Neural cell (in vitro differentiated cells): Measurements from ENCODE around the gene CDK11A. TPM values are rescaled to one million over a fixed set of nuclear protein-coding genes. Genes with fewer than 3 reads are reported as not detected.

Source experiments
- H2AFZ ChIP-seq: fragments of 200-600, 300-800 bp; sonication (generic), shearing (Covaris generic); 2 replicates; pipeline ENCODE4 v1.6.0; 2014; ENCODE audit warnings: low read depth, mild to moderate bottlenecking, antibody characterized with exemption, low read length, moderate library complexity
- H3F3A ChIP-seq: fragments of 200-600 bp; shearing (Covaris generic); 2 replicates; pipeline ENCODE4 v1.6.1; 2016; ENCODE audit warnings: mild to moderate bottlenecking, moderate library complexity, mixed read lengths, antibody characterized with exemption, low read length; ENCODE audit not compliant: insufficient read depth, poor library complexity, severe bottlenecking
- H3K27ac ChIP-seq: fragments of 200-600, 300-800 bp; sonication (generic), shearing (Covaris generic); 2 replicates; pipeline ENCODE4 v1.5.1; 2014; ENCODE audit warnings: mild to moderate bottlenecking, low read length, moderate library complexity
- H3K27me3 ChIP-seq: fragments of 300-800, 200-600 bp; sonication (generic), shearing (Covaris generic); 2 replicates; pipeline ENCODE4 v1.6.0; 2014; ENCODE audit warnings: mild to moderate bottlenecking, low read depth, low read length, moderate library complexity; ENCODE audit not compliant: insufficient read depth
- H3K36me3 ChIP-seq: fragments of 300-800, 200-600 bp; sonication (generic), shearing (Covaris generic); 2 replicates; pipeline ENCODE4 v1.5.1; 2014; ENCODE audit warnings: mild to moderate bottlenecking, antibody characterized with exemption, low read length, moderate library complexity; ENCODE audit not compliant: insufficient read depth
- H3K4me2 ChIP-seq: fragments of 300-800, 200-600 bp; sonication (generic), shearing (Covaris generic); 2 replicates; pipeline ENCODE4 v1.6.0; 2014; ENCODE audit warnings: mild to moderate bottlenecking, low read length
- H3K4me3 ChIP-seq: fragments of 300-800, 200-600 bp; sonication (generic), shearing (Covaris generic); 2 replicates; pipeline ENCODE4 v1.5.1; 2014; ENCODE audit warnings: mild to moderate bottlenecking, low read length, moderate library complexity
- H3K79me2 ChIP-seq: fragments of 200-600 bp; shearing (Covaris generic); replicated peaks from 2 replicates; pipeline ENCODE4 v1.6.0; 2014; ENCODE audit warnings: mild to moderate bottlenecking, low read length, moderate library complexity; ENCODE audit not compliant: insufficient read depth
- H3K9ac ChIP-seq: fragments of 300-800, 200-600 bp; sonication (generic), shearing (Covaris generic); 2 replicates; pipeline ENCODE4 v1.6.1; 2016; ENCODE audit warnings: mild to moderate bottlenecking, low read length, mixed read lengths
- H3K9me2 ChIP-seq: fragments of 200-600 bp; shearing (Covaris generic); 2 replicates; pipeline ENCODE4 v1.6.1; 2016; ENCODE audit warnings: mild to moderate bottlenecking, low read length, mixed read lengths; ENCODE audit not compliant: insufficient read depth
- H3K9me3 ChIP-seq: fragments of 200-600, 300-800 bp; sonication (generic), shearing (Covaris generic); 2 replicates; pipeline ENCODE4 v1.6.1; 2016; ENCODE audit warnings: mild to moderate bottlenecking, mixed run types, low read length, moderate library complexity, mixed read lengths
- H4K20me1 ChIP-seq: fragments of 200-600 bp; shearing (Covaris generic); 2 replicates; pipeline ENCODE4 v1.6.1; 2016; ENCODE audit warnings: mild to moderate bottlenecking, mixed run types; ENCODE audit not compliant: insufficient read depth
- EP300 ChIP-seq: fragments of 450-650 bp; conservative IDR thresholded peaks from 2 replicates; pipeline ENCODE4 v1.6.1; 2014; ENCODE audit warnings: antibody characterized with exemption, mild to moderate bottlenecking, moderate library complexity; ENCODE audit not compliant: poor library complexity, severe bottlenecking
- EZH2 ChIP-seq: fragments of 200-600, 300-800 bp; shearing (Covaris generic), sonication (generic); IDR thresholded peaks from 2 replicates; pipeline ENCODE4 v1.6.1; 2014; ENCODE audit warnings: antibody characterized with exemption, low read length, borderline replicate concordance, mild to moderate bottlenecking; ENCODE audit not compliant: insufficient read depth, poor library complexity, severe bottlenecking
- MXI1 ChIP-seq: fragments of 450-650 bp; conservative IDR thresholded peaks from 2 replicates; pipeline ENCODE4 v1.6.1; 2014; ENCODE audit warnings: antibody characterized with exemption, mild to moderate bottlenecking; ENCODE audit not compliant: poor library complexity, severe bottlenecking
- POLR2AphosphoS5 ChIP-seq: IDR thresholded peaks from 2 replicates; pipeline ENCODE4 v1.6.1; 2012
- RAD21 ChIP-seq: fragments of 450-650 bp; conservative IDR thresholded peaks from 2 replicates; pipeline ENCODE4 v1.6.1; 2014; ENCODE audit warnings: antibody characterized with exemption, mild to moderate bottlenecking, moderate library complexity
- SMC3 ChIP-seq: fragments of 450-650 bp; conservative IDR thresholded peaks from 2 replicates; pipeline ENCODE4 v1.6.1; 2014; ENCODE audit warnings: antibody characterized with exemption, mild to moderate bottlenecking, moderate library complexity; ENCODE audit not compliant: poor library complexity
- TAF1 ChIP-seq: IDR thresholded peaks from 2 replicates; pipeline ENCODE4 v1.6.1; 2012; ENCODE audit warnings: low read depth
- polyA plus RNA-seq: library from polyadenylated mRNA; depleted of rRNA; stranded (reverse); fragments of >200 nt; gene quantifications from 2 replicates; pipeline ENCODE4 v1.2.3, GENCODE V29; 2014
- TF ChIP-seq, protein P1 (sequence below): fragments of 450-650 bp; IDR thresholded peaks from 2 replicates; pipeline ENCODE4 v1.5.1; 2014; ENCODE audit warnings: antibody characterized with exemption, mild to moderate bottlenecking, moderate library complexity; ENCODE audit not compliant: poor library complexity, severe bottlenecking
- TF ChIP-seq, protein P2 (sequence below): IDR thresholded peaks from 2 replicates; pipeline ENCODE4 v1.6.1; 2012; ENCODE audit warnings: borderline replicate concordance

The CDK11A gene
- polyA plus RNA-seq, 1 donor from 2014 or later, result 20.2 TPM

DNA sequence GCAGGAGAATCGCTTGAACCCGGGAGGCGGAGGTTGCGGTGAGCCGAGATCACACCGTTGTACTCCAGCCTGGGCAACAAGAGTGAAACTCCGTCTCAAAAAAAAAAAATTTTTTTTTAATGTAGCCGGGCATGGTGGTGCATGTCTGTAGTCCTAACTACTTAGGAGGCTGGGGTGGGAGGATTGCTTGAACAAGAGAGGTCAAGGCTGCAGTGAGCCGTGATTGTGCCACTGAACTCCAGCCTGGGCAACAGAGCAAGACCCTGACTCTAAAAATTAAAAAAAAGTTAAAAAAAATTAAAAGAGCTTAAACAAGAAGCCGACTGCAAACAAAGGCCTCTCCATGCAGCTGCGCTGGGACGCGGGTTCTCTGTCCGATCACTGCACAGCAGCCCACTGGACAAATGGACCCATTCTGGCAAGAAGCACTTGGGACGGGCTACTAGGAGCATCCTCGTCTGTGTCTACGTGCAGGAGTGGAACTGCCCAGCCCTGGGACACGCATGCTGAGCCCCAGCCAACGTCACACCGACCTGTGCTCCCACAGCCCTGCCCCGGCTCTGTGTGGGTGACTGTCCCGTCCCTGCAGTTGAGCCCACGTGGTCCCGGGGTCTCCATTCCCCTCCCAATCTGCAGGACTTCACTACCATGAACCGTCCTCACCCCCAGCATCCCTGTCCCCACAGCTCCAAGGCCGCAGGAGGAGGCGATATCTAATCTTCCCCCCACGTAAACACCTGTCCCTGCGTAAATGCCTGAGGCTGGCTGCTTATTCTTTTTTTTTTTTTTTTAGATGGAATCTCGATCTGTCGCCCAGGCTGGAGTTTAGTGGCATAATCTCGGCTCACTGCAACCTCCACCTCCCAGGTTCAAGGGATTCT, 43.9 kb downstream of the CDK11A start:
- TF ChIP-seq POLR2AphosphoS5, result no peak
- no peak for TF ChIP-seq MXI1
- no peak for TF ChIP-seq TAF1
- no peak for TF ChIP-seq EP300
- TF ChIP-seq, protein P1, sequence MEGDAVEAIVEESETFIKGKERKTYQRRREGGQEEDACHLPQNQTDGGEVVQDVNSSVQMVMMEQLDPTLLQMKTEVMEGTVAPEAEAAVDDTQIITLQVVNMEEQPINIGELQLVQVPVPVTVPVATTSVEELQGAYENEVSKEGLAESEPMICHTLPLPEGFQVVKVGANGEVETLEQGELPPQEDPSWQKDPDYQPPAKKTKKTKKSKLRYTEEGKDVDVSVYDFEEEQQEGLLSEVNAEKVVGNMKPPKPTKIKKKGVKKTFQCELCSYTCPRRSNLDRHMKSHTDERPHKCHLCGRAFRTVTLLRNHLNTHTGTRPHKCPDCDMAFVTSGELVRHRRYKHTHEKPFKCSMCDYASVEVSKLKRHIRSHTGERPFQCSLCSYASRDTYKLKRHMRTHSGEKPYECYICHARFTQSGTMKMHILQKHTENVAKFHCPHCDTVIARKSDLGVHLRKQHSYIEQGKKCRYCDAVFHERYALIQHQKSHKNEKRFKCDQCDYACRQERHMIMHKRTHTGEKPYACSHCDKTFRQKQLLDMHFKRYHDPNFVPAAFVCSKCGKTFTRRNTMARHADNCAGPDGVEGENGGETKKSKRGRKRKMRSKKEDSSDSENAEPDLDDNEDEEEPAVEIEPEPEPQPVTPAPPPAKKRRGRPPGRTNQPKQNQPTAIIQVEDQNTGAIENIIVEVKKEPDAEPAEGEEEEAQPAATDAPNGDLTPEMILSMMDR, result no peak
- no peak for TF ChIP-seq SMC3
- TF ChIP-seq, protein P2, sequence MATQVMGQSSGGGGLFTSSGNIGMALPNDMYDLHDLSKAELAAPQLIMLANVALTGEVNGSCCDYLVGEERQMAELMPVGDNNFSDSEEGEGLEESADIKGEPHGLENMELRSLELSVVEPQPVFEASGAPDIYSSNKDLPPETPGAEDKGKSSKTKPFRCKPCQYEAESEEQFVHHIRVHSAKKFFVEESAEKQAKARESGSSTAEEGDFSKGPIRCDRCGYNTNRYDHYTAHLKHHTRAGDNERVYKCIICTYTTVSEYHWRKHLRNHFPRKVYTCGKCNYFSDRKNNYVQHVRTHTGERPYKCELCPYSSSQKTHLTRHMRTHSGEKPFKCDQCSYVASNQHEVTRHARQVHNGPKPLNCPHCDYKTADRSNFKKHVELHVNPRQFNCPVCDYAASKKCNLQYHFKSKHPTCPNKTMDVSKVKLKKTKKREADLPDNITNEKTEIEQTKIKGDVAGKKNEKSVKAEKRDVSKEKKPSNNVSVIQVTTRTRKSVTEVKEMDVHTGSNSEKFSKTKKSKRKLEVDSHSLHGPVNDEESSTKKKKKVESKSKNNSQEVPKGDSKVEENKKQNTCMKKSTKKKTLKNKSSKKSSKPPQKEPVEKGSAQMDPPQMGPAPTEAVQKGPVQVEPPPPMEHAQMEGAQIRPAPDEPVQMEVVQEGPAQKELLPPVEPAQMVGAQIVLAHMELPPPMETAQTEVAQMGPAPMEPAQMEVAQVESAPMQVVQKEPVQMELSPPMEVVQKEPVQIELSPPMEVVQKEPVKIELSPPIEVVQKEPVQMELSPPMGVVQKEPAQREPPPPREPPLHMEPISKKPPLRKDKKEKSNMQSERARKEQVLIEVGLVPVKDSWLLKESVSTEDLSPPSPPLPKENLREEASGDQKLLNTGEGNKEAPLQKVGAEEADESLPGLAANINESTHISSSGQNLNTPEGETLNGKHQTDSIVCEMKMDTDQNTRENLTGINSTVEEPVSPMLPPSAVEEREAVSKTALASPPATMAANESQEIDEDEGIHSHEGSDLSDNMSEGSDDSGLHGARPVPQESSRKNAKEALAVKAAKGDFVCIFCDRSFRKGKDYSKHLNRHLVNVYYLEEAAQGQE, result no peak
- no peak for TF ChIP-seq EZH2
- no peak for TF ChIP-seq RAD21
- Histone ChIP-seq H3K9me3 (no peaks in the 10 kb centered on the region), H3K27ac (no peak overlapping the region), H3K9me2 (no peaks in the 10 kb centered on the region), H3K36me3 (no peaks in the 10 kb centered on the region), H3K9ac (no peak overlapping the region), H2AFZ (no peak overlapping the region), H3K27me3 (no peaks in the 10 kb centered on the region), H3F3A (no peaks in the 10 kb centered on the region), H4K20me1 (no peaks in the 10 kb centered on the region), H3K79me2 (peaks cover 43% of the 10 kb centered on the region), H3K4me2 (no peak overlapping the region), H3K4me3 (no peak overlapping the region)

DNA sequence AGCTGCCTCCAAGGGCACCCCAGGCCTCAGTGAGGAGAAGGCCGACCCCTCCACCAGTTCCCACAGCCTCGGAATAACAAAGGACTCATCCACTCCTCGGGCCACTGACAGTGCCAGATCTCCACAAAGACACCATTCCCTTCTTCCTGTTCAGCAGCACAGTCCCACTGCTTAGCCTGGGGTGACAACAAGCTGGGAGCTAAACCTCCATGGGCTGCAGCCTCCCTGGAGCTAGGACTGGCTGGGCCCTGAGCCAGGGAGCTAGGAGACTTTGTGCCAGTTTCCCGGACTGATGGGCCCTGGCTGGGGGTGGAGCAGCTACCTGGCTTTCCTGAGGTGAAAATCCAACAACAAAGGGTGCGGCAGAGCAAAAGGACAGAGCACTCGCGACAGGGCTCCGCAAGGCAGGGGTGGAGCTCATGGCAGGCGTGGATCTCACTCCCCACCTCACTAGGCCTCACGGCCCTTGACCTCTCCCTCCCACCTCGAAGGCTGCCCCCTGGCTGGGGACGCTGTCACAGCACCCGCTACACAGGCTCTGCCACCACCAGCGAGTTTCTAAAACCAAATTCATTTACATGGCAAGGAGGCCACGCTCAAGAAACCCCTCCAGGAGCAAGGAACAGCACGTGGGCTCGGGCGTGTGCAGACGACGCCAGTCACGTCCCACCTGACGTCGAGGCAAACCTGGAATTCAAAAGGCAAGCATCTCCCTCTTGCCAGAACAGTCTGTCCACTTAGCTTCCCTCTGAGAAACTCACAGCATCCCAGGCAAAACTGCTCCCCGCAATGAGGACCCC, 45.4 kb downstream of the CDK11A start:
- no peaks in the 10 kb centered on the region for H4K20me1 ChIP-seq
- H3K9me2 ChIP-seq, result no peaks in the 10 kb centered on the region
- peaks cover 34% of the 10 kb centered on the region for H3K79me2 ChIP-seq
- H3K4me3 ChIP-seq, result no peak overlapping the region
- H3K36me3 ChIP-seq, result no peaks in the 10 kb centered on the region
- no peak overlapping the region for H2AFZ ChIP-seq
- no peaks in the 10 kb centered on the region for H3F3A ChIP-seq
- TF ChIP-seq TAF1 (no peak), RAD21 (no peak), SMC3 (no peak), EZH2 (no peak), MXI1 (no peak), EP300 (no peak), POLR2AphosphoS5 (no peak)
- TF ChIP-seq, protein P2, result no peak
- TF ChIP-seq, protein P1, result no peak
- H3K4me2 ChIP-seq, result no peak overlapping the region
- no peak overlapping the region for H3K9ac ChIP-seq
- no peaks in the 10 kb centered on the region for H3K9me3 ChIP-seq
- H3K27me3 ChIP-seq, result no peaks in the 10 kb centered on the region
- H3K27ac ChIP-seq, result no peak overlapping the region
